Kidney epithelial cell (primary cell): ENCODE measurements around the gene HOXB3. TPM values are rescaled to one million over a fixed set of nuclear protein-coding genes. Genes with fewer than 3 reads are reported as not detected.

Source experiments
- DNase-seq: peaks from one replicate; pipeline ENCODE4 v3.0.0-alpha.2; 2010; ENCODE audit warnings: low read depth
- H3K27me3 ChIP-seq: 2 replicates; pipeline ENCODE4 v1.6.0; 2011; ENCODE audit warnings: low read length; ENCODE audit not compliant: control insufficient read depth, insufficient read depth
- H3K36me3 ChIP-seq: 2 replicates; pipeline ENCODE4 v1.5.1; 2011; ENCODE audit warnings: low read length; ENCODE audit not compliant: control insufficient read depth, insufficient read depth
- H3K4me3 ChIP-seq: 2 replicates; pipeline ENCODE4 v1.5.1; 2011; ENCODE audit warnings: low read depth, mild to moderate bottlenecking, control low read depth, low read length
- CTCF ChIP-seq: IDR thresholded peaks from 2 replicates; pipeline ENCODE4 v1.5.1; 2011; ENCODE audit warnings: mild to moderate bottlenecking, moderate library complexity, low read length, control low read depth, inconsistent platforms; ENCODE audit not compliant: insufficient read depth, poor library complexity, severe bottlenecking
- total RNA-seq: library from RNA; depleted of rRNA; stranded (reverse); fragments of >200 nt; gene quantifications from 2 replicates; pipeline ENCODE4 v1.2.3, GENCODE V29; 2015

Gene HOXB3
- total RNA-seq, 1 donor from 2014 or later, result 31.1 TPM

- TF ChIP-seq CTCF, result no peak
- Histone ChIP-seq H3K36me3 (peaks cover 3% of the 10 kb centered on the region), H3K27me3 (no peaks in the 10 kb centered on the region), H3K4me3 (peak overlapping the region; percentile 40)
- no peak for DNase-seq
Observed at GRCh38 chr17:48563385-48563838, 26.6 kb downstream of the HOXB3 start.

- Histone ChIP-seq H3K4me3 (peak overlapping the region; percentile 40), H3K27me3 (no peaks in the 10 kb centered on the region), H3K36me3 (peaks cover 3% of the 10 kb centered on the region)
- no peak for TF ChIP-seq CTCF
- DNase-seq, result no peak
Observed at GRCh38 chr17:48562934-48563333, 27.1 kb downstream of the HOXB3 start.

- peak overlapping the region; percentile 40 for H3K4me3 ChIP-seq
- H3K27me3 ChIP-seq, result no peaks in the 10 kb centered on the region
- TF ChIP-seq CTCF, result peak; percentile 49
- H3K36me3 ChIP-seq, result peaks cover 3% of the 10 kb centered on the region
- no peak for DNase-seq
Observed at GRCh38 chr17:48561884-48562810, 27.9 kb downstream of the HOXB3 start.

- no peak for TF ChIP-seq CTCF
- peaks cover 2% of the 10 kb centered on the region for H3K36me3 ChIP-seq
- H3K27me3 ChIP-seq, result no peaks in the 10 kb centered on the region
- no peak overlapping the region for H3K4me3 ChIP-seq
- DNase-seq, result no peak
Observed at GRCh38 chr17:48559840-48560817, 29.9 kb downstream of the HOXB3 start.

- Histone ChIP-seq H3K27me3 (no peaks in the 10 kb centered on the region), H3K36me3 (peaks cover 6% of the 10 kb centered on the region), H3K4me3 (peak overlapping the region; percentile 8)
- no peak for TF ChIP-seq CTCF
- DNase-seq, result no peak
Observed at GRCh38 chr17:48559122-48559839, 30.8 kb downstream of the HOXB3 start.
